KMS-11 (cell line): ENCODE data around the gene KLHL1.

Experiments used
- H2AFZ ChIP-seq: fragments of 200-600 bp; sonication (generic); 2 replicates; pipeline ENCODE4 v1.6.1; 2016; ENCODE audit warnings: antibody characterized with exemption, mixed run types, low read depth
- H3K27ac ChIP-seq: fragments of 200-600 bp; sonication (generic); 2 replicates; pipeline ENCODE4 v1.6.1; 2016; ENCODE audit warnings: mild to moderate bottlenecking, mixed run types
- H3K27me3 ChIP-seq: fragments of 200-600 bp; sonication (generic); 2 replicates; pipeline ENCODE4 v1.6.1; 2017; ENCODE audit warnings: mild to moderate bottlenecking, low read depth, mixed run types, moderate library complexity; ENCODE audit not compliant: insufficient read depth
- H3K36me3 ChIP-seq: fragments of 200-600 bp; sonication (generic); 2 replicates; pipeline ENCODE4 v1.6.1; 2017; ENCODE audit warnings: mild to moderate bottlenecking, mixed run types; ENCODE audit not compliant: insufficient read depth
- H3K4me1 ChIP-seq: fragments of 200-600 bp; sonication (generic); 2 replicates; pipeline ENCODE4 v1.6.1; 2016; ENCODE audit warnings: mild to moderate bottlenecking, low read depth, mixed run types; ENCODE audit not compliant: poor library complexity, severe bottlenecking
- H3K4me2 ChIP-seq: fragments of 200-600 bp; sonication (generic); 2 replicates; pipeline ENCODE4 v1.7.0; 2016; ENCODE audit warnings: mild to moderate bottlenecking, mixed run types
- H3K4me3 ChIP-seq: fragments of 200-600 bp; sonication (generic); IDR thresholded peaks from 2 replicates; pipeline ENCODE4 v1.6.1; 2017; ENCODE audit warnings: low read depth, low read length, mixed read lengths; ENCODE audit not compliant: insufficient read depth
- H3K79me2 ChIP-seq: fragments of 200-600 bp; sonication (generic); 2 replicates; pipeline ENCODE4 v1.6.1; 2016; ENCODE audit warnings: low read depth, mixed run types; ENCODE audit not compliant: insufficient read depth
- H3K9ac ChIP-seq: fragments of 200-600 bp; sonication (generic); 2 replicates; pipeline ENCODE4 v1.6.1; 2016; ENCODE audit warnings: mild to moderate bottlenecking, mixed run types
- H4K20me1 ChIP-seq: fragments of 200-600 bp; sonication (generic); 2 replicates; pipeline ENCODE4 v1.6.1; 2016; ENCODE audit warnings: mild to moderate bottlenecking, mixed run types; ENCODE audit not compliant: insufficient read depth
- TF ChIP-seq, protein P1 (sequence below): fragments of 200-600 bp; sonication (generic); conservative IDR thresholded peaks from 2 replicates; pipeline ENCODE4 v1.6.1; 2017; ENCODE audit warnings: low read depth, mild to moderate bottlenecking, antibody characterized with exemption, low read length, moderate library complexity, mixed read lengths

Gene KLHL1

DNA sequence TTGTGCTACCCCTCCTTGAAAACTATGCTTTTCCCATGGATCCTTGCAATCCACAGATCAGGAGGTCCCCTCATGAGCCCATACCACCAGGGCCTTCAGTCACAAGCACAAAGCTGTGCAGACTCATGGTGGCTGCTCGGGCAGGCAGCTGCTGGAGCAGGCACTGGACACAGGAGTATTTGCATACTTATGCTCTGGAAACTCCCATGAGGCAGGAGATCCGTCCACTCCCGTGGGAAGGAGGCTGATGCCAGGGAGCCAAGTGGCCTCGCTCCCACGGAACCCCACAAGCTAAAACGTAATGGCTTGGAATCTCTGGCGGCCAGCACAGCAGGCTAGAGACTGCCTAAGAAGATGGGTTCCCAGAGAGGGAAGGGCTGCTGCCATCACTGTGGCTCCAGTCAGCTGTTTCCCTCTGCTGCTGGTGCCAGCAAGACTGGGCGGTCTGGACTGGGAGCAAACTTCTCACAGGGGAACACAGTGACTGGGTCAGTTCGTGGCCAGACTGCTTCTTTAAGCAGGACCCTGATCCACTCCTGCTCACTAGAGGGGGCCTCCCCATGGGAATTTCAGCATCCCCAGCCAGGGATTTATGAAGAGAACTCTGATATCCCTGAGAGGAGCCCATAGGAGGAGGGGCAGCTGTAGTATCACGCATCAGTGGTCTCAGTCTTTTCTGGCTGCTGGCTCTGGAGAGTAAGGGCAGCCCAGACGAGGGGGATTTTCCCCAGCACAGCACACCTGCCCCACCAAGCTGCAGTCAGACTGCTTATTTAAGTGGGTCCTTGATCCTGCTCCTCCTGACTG is 370.9 kb downstream of the KLHL1 start:
- H3K36me3 ChIP-seq = no peaks in the 10 kb centered on the region
- H3K4me1 ChIP-seq = no peaks in the 10 kb centered on the region
- no peak overlapping the region for H3K9ac ChIP-seq
- no peak overlapping the region for H3K4me2 ChIP-seq
- no peaks in the 10 kb centered on the region for H4K20me1 ChIP-seq
- H3K27ac ChIP-seq = no peak overlapping the region
- no peak overlapping the region for H2AFZ ChIP-seq
- H3K4me3 ChIP-seq = no peak overlapping the region
- TF ChIP-seq, protein P1, sequence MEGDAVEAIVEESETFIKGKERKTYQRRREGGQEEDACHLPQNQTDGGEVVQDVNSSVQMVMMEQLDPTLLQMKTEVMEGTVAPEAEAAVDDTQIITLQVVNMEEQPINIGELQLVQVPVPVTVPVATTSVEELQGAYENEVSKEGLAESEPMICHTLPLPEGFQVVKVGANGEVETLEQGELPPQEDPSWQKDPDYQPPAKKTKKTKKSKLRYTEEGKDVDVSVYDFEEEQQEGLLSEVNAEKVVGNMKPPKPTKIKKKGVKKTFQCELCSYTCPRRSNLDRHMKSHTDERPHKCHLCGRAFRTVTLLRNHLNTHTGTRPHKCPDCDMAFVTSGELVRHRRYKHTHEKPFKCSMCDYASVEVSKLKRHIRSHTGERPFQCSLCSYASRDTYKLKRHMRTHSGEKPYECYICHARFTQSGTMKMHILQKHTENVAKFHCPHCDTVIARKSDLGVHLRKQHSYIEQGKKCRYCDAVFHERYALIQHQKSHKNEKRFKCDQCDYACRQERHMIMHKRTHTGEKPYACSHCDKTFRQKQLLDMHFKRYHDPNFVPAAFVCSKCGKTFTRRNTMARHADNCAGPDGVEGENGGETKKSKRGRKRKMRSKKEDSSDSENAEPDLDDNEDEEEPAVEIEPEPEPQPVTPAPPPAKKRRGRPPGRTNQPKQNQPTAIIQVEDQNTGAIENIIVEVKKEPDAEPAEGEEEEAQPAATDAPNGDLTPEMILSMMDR = no peak
- no peaks in the 10 kb centered on the region for H3K27me3 ChIP-seq
- H3K79me2 ChIP-seq = no peaks in the 10 kb centered on the region

DNA sequence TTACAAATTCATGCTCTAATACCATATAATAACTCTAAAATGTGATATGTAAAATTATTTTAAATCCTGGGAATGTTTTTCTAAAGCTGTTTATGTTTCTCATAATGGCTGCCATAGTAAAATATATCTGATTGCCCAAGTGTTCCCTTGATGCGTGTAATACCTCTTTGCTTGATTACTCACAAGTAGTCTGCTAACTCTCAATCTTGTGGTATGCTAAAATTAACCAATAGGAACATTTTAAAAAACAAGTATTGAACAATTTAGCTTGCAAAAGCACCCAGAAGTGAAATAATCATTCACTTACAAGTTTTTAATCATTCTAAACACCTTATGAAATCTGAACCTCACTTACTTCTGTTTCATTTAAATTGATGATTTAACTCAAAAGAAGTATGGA is 386.6 kb downstream of the KLHL1 start:
- TF ChIP-seq, protein P1 = no peak
- no peak overlapping the region for H3K9ac ChIP-seq
- H3K4me2 ChIP-seq = no peak overlapping the region
- H3K27ac ChIP-seq = no peak overlapping the region
- H2AFZ ChIP-seq = no peak overlapping the region
- no peaks in the 10 kb centered on the region for H4K20me1 ChIP-seq
- H3K36me3 ChIP-seq = no peaks in the 10 kb centered on the region
- H3K79me2 ChIP-seq = no peaks in the 10 kb centered on the region
- no peaks in the 10 kb centered on the region for H3K27me3 ChIP-seq
- H3K4me1 ChIP-seq = no peaks in the 10 kb centered on the region
- H3K4me3 ChIP-seq = no peak overlapping the region

DNA sequence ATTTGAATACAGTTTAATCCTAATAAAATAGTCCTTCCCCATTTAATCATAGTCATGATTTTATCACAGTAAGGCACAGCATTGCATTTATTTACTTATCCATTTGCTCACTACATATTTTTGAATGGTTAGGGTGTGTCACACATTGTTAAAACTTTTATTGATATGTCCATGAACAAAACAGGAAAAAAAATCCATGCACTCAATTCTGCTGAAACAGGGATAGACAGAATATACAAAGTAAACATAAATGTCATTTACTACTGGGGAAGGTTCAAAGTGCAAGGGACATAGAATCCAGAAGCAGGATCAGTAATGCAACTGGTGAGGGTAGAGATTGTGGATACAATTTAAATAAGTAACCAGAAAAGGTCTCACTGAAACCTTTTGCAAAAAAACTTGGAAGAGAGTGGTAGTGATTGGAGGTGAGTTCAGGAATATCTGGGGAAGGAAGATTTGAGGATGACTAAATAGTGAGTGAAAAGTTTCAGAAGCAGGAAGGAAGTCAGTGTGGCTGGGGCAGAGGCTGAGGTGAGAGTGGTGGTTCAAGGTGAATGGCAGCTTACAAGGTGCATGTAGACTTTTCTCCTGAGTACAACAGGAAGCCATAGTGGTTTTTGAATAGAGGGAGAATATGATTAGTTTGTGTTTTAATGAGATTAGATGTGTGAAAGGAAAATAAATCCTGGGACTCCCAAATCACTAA is 387.8 kb downstream of the KLHL1 start:
- Histone ChIP-seq H3K36me3 (no peaks in the 10 kb centered on the region), H2AFZ (no peak overlapping the region)
- TF ChIP-seq, protein P1 = no peak

DNA sequence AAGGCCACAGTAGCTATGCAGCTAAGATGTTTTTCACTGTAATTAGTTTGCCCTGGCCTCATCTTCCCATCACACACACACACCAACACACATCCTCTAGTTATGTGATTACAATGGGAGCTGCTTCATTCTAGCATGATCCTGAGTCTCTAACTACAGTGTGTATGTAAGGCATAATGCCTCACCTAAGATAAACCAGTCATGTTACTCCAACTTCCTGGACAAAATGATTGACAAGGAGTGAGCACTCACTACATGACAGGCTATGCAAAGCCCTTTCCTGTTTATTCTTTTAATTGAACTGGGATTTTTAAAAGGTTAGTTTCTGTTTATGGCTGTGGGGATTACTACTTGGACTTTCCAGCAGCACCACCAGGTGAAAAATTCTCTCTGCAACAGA is 401.4 kb downstream of the KLHL1 start:
- Histone ChIP-seq H3K4me3 (no peak overlapping the region), H3K4me1 (no peaks in the 10 kb centered on the region), H4K20me1 (no peaks in the 10 kb centered on the region), H3K9ac (no peak overlapping the region), H3K79me2 (no peaks in the 10 kb centered on the region), H3K27ac (no peak overlapping the region), H3K36me3 (no peaks in the 10 kb centered on the region), H2AFZ (no peak overlapping the region), H3K27me3 (no peaks in the 10 kb centered on the region), H3K4me2 (no peak overlapping the region)
- TF ChIP-seq, protein P1 = no peak

More for the DNA sequence above, 387.8 kb downstream of the KLHL1 start:
- no peak overlapping the region for H3K27ac ChIP-seq
- no peaks in the 10 kb centered on the region for H4K20me1 ChIP-seq
- H3K4me1 ChIP-seq = no peaks in the 10 kb centered on the region
- no peak overlapping the region for H3K4me3 ChIP-seq
- no peak overlapping the region for H3K4me2 ChIP-seq
- H3K79me2 ChIP-seq = no peaks in the 10 kb centered on the region
- no peak overlapping the region for H3K9ac ChIP-seq
- H3K27me3 ChIP-seq = no peaks in the 10 kb centered on the region
